GM12878 (cell line): ENCODE results near the gene ERP44. TPM values are rescaled to one million over a fixed set of nuclear protein-coding genes. Genes with fewer than 3 reads are reported as not detected.

ENCODE experiments used
- ASH2L ChIP-seq: fragments of 300-600, 200-600 bp; sonication (generic); IDR thresholded peaks from 2 replicates; pipeline ENCODE4 v1.6.1; 2017; ENCODE audit warnings: low read depth, mild to moderate bottlenecking, borderline replicate concordance
- BACH1 ChIP-seq: fragments of 450-650 bp; IDR thresholded peaks from 2 replicates; pipeline ENCODE4 v1.6.1; 2017; ENCODE audit warnings: mild to moderate bottlenecking, borderline replicate concordance
- CTCF ChIP-seq, 3 experiments: IDR thresholded peaks in 2 of 3; conservative IDR thresholded peaks in 1 of 3; 2 replicates each; pipeline ENCODE4 v1.5.1; 2011; ENCODE audit warnings: low read depth in 3 of 3, low read length in 3 of 3, mild to moderate bottlenecking in 3 of 3, control low read depth in 2 of 3, moderate library complexity in 2 of 3, inconsistent platforms in 1 of 3, mixed read lengths in 1 of 3; ENCODE audit not compliant: control insufficient read depth in 2 of 3, insufficient read depth in 1 of 3; ENCODE audit errors: extremely low read depth in 1 of 3
- EZH2 ChIP-seq: IDR thresholded peaks from 2 replicates; pipeline ENCODE4 v1.6.1; 2012; ENCODE audit warnings: low read depth, mild to moderate bottlenecking, control low read depth, inconsistent platforms, low read length, borderline replicate concordance; ENCODE audit not compliant: control insufficient read depth
- IKZF1 ChIP-seq: fragments of 450-650 bp; conservative IDR thresholded peaks from 2 replicates; pipeline ENCODE4 v1.6.1; 2017; ENCODE audit warnings: antibody characterized with exemption, mild to moderate bottlenecking
- LARP7 ChIP-seq: fragments of 450-650 bp; IDR thresholded peaks from 2 replicates; pipeline ENCODE4 v1.6.1; 2017; ENCODE audit warnings: mild to moderate bottlenecking
- MTA3 ChIP-seq: IDR thresholded peaks from 2 replicates; pipeline ENCODE4 v1.6.1; 2012; ENCODE audit warnings: low read length, inconsistent platforms, borderline replicate concordance
- MYC ChIP-seq: IDR thresholded peaks from 2 replicates; pipeline ENCODE4 v1.6.1; 2011; ENCODE audit warnings: mild to moderate bottlenecking, low read length, moderate library complexity, inconsistent platforms; ENCODE audit not compliant: insufficient read depth, insufficient replicate concordance, insufficient read length, severe bottlenecking
- NFIC ChIP-seq: IDR thresholded peaks from 2 replicates; pipeline ENCODE4 v1.6.1; 2012; ENCODE audit warnings: low read depth, mild to moderate bottlenecking, inconsistent platforms, low read length, moderate library complexity
- PBX3 ChIP-seq: IDR thresholded peaks from 2 replicates; pipeline ENCODE4 v1.6.1; 2011; ENCODE audit warnings: mild to moderate bottlenecking, low read depth, low read length, moderate library complexity; ENCODE audit not compliant: insufficient replicate concordance
- PML ChIP-seq: IDR thresholded peaks from 2 replicates; pipeline ENCODE4 v1.6.1; 2012; ENCODE audit warnings: low read length, inconsistent platforms
- POLR2AphosphoS2 ChIP-seq: IDR thresholded peaks from 2 replicates; pipeline ENCODE4 v1.6.1; 2011; ENCODE audit warnings: low read depth, mild to moderate bottlenecking, low read length, improper control_type of control experiment, moderate library complexity
- SIN3A ChIP-seq: IDR thresholded peaks from 2 replicates; pipeline ENCODE4 v1.6.1; 2012; ENCODE audit warnings: low read depth, low read length, improper control_type of control experiment
- TARDBP ChIP-seq: IDR thresholded peaks from 2 replicates; pipeline ENCODE4 v1.6.1; 2016; ENCODE audit warnings: borderline replicate concordance
- TBL1XR1 ChIP-seq: IDR thresholded peaks from 2 replicates; pipeline ENCODE4 v1.6.1; 2012; ENCODE audit warnings: low read depth, low read length, improper control_type of control experiment
- TCF3 ChIP-seq: IDR thresholded peaks from 2 replicates; pipeline ENCODE4 v1.6.1; 2012; ENCODE audit warnings: low read depth, mild to moderate bottlenecking, low read length, borderline replicate concordance; ENCODE audit not compliant: insufficient read depth
- polyA plus RNA-seq, 11 experiments: library from polyadenylated mRNA; depleted of rRNA in 4 of 11; unstranded in 6 of 11; stranded (reverse) in 5 of 11; fragments of >200 nt; fragmentation: Nextera tagmentation in 4 of 11; fragmentation: Illumina TruSeq in 1 of 11; extraction: Ambion mirVana in 4 of 11; extraction: Trizol in 1 of 11; gene quantifications; 1 replicate in 1 of 11; 2 replicates in 10 of 11; pipeline versions ENCODE4 v1.2.1 to v1.2.3, GENCODE V29; 2011 to 2016; ENCODE audit warnings: inconsistent platforms in 2 of 11, missing spikeins in 2 of 11, low read depth in 1 of 11
- total RNA-seq, 4 experiments: library from RNA; depleted of rRNA in 3 of 4; stranded (reverse); fragments of >200 nt in 3 of 4; fragmentation: Illumina TruSeq in 1 of 4; extraction: Trizol in 1 of 4; gene quantifications; 2 replicates each; pipeline versions ENCODE4 v1.2.1 to v1.2.3, GENCODE V29; 2013 to 2021
- TF ChIP-seq, protein P1 (sequence below): fragments of 450-650 bp; IDR thresholded peaks from 2 replicates; pipeline ENCODE4 v1.6.1; 2016; ENCODE audit warnings: mild to moderate bottlenecking
- TF ChIP-seq, protein P2 (sequence below): fragments of 450-650 bp; conservative IDR thresholded peaks from 2 replicates; pipeline ENCODE4 v1.6.1; 2017; ENCODE audit warnings: mild to moderate bottlenecking, moderate library complexity
- TF ChIP-seq, protein P3 (sequence below): IDR thresholded peaks from 2 replicates; pipeline ENCODE4 v1.6.1; 2012; ENCODE audit warnings: low read depth, low read length, improper control_type of control experiment
- TF ChIP-seq, protein P4 (sequence below): fragments of 450-650 bp; IDR thresholded peaks from 2 replicates; pipeline ENCODE4 v1.6.1; 2017; ENCODE audit warnings: low read depth, mild to moderate bottlenecking, moderate library complexity

ERP44 gene
- total and polyA plus RNA-seq, 10 of the 15 experiments (the other 5 are each of a cell fraction or from before 2014, with no cell fraction given): 11.5 to 52.4 (median 20.2) TPM

DNA sequence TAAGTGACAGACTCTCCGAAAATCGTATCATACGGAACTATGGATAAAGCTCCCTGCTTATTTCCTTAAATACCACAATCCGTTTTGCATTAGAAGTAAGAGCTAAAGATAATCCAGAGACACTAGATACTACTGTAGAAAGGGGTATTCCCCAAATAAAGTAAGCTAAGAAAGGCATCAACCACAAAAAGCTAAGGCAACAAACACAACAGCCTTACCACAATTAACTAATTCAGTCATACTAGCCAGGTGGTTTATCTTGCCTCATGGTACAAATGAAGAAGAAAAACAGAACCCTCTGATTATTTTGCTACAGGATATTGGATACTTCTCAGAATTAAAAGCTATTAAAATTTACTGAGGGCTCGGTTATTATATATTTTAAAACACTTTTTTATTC is 14.1 kb downstream of the ERP44 start (continued):
- TF ChIP-seq PML: no peak
- TF ChIP-seq TBL1XR1: peak; percentile 97
- TF ChIP-seq, protein P1, sequence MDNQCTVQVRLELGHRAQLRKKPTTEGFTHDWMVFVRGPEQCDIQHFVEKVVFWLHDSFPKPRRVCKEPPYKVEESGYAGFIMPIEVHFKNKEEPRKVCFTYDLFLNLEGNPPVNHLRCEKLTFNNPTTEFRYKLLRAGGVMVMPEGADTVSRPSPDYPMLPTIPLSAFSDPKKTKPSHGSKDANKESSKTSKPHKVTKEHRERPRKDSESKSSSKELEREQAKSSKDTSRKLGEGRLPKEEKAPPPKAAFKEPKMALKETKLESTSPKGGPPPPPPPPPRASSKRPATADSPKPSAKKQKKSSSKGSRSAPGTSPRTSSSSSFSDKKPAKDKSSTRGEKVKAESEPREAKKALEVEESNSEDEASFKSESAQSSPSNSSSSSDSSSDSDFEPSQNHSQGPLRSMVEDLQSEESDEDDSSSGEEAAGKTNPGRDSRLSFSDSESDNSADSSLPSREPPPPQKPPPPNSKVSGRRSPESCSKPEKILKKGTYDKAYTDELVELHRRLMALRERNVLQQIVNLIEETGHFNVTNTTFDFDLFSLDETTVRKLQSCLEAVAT: peak; percentile 62; the same call in 1 of the 2 replicates
- TF ChIP-seq LARP7: no peak
- no peak for TF ChIP-seq TARDBP
- peak; percentile 92; the same call in 1 of the 2 replicates for TF ChIP-seq TCF3
- TF ChIP-seq PBX3: no peak
- peak; percentile 91 for TF ChIP-seq MTA3
- no peak for TF ChIP-seq ASH2L
- peak; percentile 97 for TF ChIP-seq NFIC
- TF ChIP-seq POLR2AphosphoS2: no peak
- TF ChIP-seq CTCF (IDR thresholded peaks at IDR 0.05 in 2 of 3, conservative IDR thresholded peaks at IDR 0.05 in 1 of 3; ENCODE audit: control insufficient read depth in 2 of 3, extremely low read depth in 1 of 3, insufficient read depth in 1 of 3, low read depth in 3 of 3, low read length in 3 of 3): no peak
- TF ChIP-seq BACH1: peak; percentile 83; the same call in 1 of the 2 replicates
- TF ChIP-seq, protein P2, sequence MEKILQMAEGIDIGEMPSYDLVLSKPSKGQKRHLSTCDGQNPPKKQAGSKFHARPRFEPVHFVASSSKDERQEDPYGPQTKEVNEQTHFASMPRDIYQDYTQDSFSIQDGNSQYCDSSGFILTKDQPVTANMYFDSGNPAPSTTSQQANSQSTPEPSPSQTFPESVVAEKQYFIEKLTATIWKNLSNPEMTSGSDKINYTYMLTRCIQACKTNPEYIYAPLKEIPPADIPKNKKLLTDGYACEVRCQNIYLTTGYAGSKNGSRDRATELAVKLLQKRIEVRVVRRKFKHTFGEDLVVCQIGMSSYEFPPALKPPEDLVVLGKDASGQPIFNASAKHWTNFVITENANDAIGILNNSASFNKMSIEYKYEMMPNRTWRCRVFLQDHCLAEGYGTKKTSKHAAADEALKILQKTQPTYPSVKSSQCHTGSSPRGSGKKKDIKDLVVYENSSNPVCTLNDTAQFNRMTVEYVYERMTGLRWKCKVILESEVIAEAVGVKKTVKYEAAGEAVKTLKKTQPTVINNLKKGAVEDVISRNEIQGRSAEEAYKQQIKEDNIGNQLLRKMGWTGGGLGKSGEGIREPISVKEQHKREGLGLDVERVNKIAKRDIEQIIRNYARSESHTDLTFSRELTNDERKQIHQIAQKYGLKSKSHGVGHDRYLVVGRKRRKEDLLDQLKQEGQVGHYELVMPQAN: 0 out of 2 replicates have a peak, but pooled peaks have one; percentile 35
- TF ChIP-seq MYC: no peak
- TF ChIP-seq IKZF1: peak; percentile 63
- TF ChIP-seq SIN3A: no peak
- TF ChIP-seq EZH2: 0 out of 2 replicates have a peak, but pooled peaks have one; percentile 77
- TF ChIP-seq, protein P3, sequence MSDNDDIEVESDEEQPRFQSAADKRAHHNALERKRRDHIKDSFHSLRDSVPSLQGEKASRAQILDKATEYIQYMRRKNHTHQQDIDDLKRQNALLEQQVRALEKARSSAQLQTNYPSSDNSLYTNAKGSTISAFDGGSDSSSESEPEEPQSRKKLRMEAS: no peak
- TF ChIP-seq, protein P4, sequence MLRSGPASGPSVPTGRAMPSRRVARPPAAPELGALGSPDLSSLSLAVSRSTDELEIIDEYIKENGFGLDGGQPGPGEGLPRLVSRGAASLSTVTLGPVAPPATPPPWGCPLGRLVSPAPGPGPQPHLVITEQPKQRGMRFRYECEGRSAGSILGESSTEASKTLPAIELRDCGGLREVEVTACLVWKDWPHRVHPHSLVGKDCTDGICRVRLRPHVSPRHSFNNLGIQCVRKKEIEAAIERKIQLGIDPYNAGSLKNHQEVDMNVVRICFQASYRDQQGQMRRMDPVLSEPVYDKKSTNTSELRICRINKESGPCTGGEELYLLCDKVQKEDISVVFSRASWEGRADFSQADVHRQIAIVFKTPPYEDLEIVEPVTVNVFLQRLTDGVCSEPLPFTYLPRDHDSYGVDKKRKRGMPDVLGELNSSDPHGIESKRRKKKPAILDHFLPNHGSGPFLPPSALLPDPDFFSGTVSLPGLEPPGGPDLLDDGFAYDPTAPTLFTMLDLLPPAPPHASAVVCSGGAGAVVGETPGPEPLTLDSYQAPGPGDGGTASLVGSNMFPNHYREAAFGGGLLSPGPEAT: peak; percentile 79
